Adrenal gland (tissue), 12 donors: ENCODE results near the gene AXIN1. TPM values are rescaled to one million over a fixed set of nuclear protein-coding genes. Genes with fewer than 3 reads are reported as not detected.

ENCODE experiments used
- DNase-seq, 7 donors: peaks; one replicate each; pipeline ENCODE4 v3.0.0-alpha.2; 2019 to 2020
- H3K27ac ChIP-seq, 5 donors: fragments of 200-600 bp; sonication (generic) in 4 of 5; 1 replicate in 3 of 5; 2 replicates in 2 of 5; pipeline versions ENCODE4 v1.5.1 to v1.8.0; 2016 to 2020; ENCODE audit warnings: mild to moderate bottlenecking in 1 of 5
- H3K27me3 ChIP-seq: fragments of 200-600 bp; 2 replicates; pipeline ENCODE4 v1.8.0; 2021
- H3K36me3 ChIP-seq, 2 donors: fragments of 200-600 bp; replicated peaks in 1 of 2; 1 replicate in 1 of 2; 2 replicates in 1 of 2; pipeline versions ENCODE4 v1.5.1 to v1.8.0; 2018 to 2022
- H3K4me1 ChIP-seq, 2 donors: fragments of 200-600 bp; replicated peaks in 1 of 2; 1 replicate in 1 of 2; 2 replicates in 1 of 2; pipeline versions ENCODE4 v1.5.1 to v1.8.0; 2018 to 2021
- H3K4me3 ChIP-seq, 4 donors: fragments of 200-600 bp; sonication (generic) in 3 of 4; one replicate each; pipeline ENCODE4 v1.5.1; 2016 to 2018
- H3K9me3 ChIP-seq, 3 donors: fragments of 200-600 bp; sonication (generic) in 1 of 3; replicated peaks in 1 of 3; 1 replicate in 2 of 3; 2 replicates in 1 of 3; pipeline versions ENCODE4 v1.5.1 to v1.8.0; 2016 to 2021
- CTCF ChIP-seq, 6 experiments: fragments of 450-650 bp in 4 of 6; fragments of 200-600 bp in 2 of 6; sonication (generic) in 1 of 6; IDR thresholded peaks; 1 replicate in 5 of 6; 2 replicates in 1 of 6; pipeline versions ENCODE4 v1.5.1 to v1.8.0; 2016 to 2021; ENCODE audit warnings: antibody characterized with exemption in 6 of 6, mild to moderate bottlenecking in 2 of 6, moderate library complexity in 1 of 6
- POLR2A ChIP-seq, 2 donors: fragments of 450-650 bp; IDR thresholded peaks; one replicate each; pipeline ENCODE4 v1.6.1; 2017; ENCODE audit warnings: antibody characterized with exemption in 2 of 2, mild to moderate bottlenecking in 2 of 2, moderate library complexity in 1 of 2
- WGBS, 4 donors: extraction: QIAGEN DNeasy Blood & Tissue Kit in 2 of 4; methylation state at CpG; one replicate each; pipeline versions ENCODE4 v1.1.5 to v1.1.7; 2013 to 2017; 5-methylcytosine and 5-hydroxymethylcytosine counted together
- intact Hi-C, 2 donors: fragments of 100-400 bp; cut with DNase I; formaldehyde crosslinking; loops; one replicate each; pipeline versions ENCODE4 v1.14.1 to v1.15.0; 2022 to 2023
- polyA plus RNA-seq, 3 donors: library from polyadenylated mRNA; stranded (reverse); fragments of 200-250 nt in 2 of 3; fragments of 350-450 nt in 1 of 3; fragmentation: Illumina TruSeq in 1 of 3; extraction: RNeasy Lipid Tissue Mini Kit (QIAGEN cat#74804) in 1 of 3; gene quantifications; one replicate each; pipeline ENCODE4 v1.2.3, GENCODE V29; 2013 to 2014
- total RNA-seq, 9 donors: library from RNA; depleted of rRNA in 4 of 9; stranded (reverse); fragments of >200 nt in 4 of 9; fragments of 120-200 nt in 1 of 9; fragmentation: NEBNext Ultra II Directional in 1 of 9; extraction: Animal tissue kit (Norgen Biotek cat#: 25700) in 1 of 9; gene quantifications; one replicate each; pipeline versions ENCODE4 v1.1.0 to v1.2.4, GENCODE V29; 2013 to 2023
- donor health status: healthy with polysubstance abuse.
- donor health status: Bipolar disorder and iron deficiency.
- donor health status: DM: yes; HTN: yes; CAD: no.
- donor health status: DM: no; HTN: no; CAD: no.
- donor health status: DM: no; HTN: no; CAD: no.
- donor health status: DM: yes; HTN: yes; CAD: no.

Gene AXIN1
- total and polyA plus RNA-seq, 12 donors = 5.6 to 22.4 (median 16.2) TPM

GRCh38 chr16:371515-372301, 19.2 kb upstream of the AXIN1 start:
- no peak overlapping the region for H3K4me3 ChIP-seq
- H3K27me3 ChIP-seq = no peaks in the 10 kb centered on the region
- H3K4me1 ChIP-seq = peaks cover 6 to 13% of the 10 kb centered on the region in 2 donors
- TF ChIP-seq POLR2A (IDR thresholded peaks at IDR 0.05) (no peak), CTCF (IDR thresholded peaks at IDR 0.05) (no peak)
- peak in 1 of 7 donors; percentile 85 for DNase-seq
- H3K27ac ChIP-seq = peak overlapping the region in 1 of 5 donors; percentile 57
- WGBS, 4 donors = 86 to 95% (median 88%) methylated on average over 16 to 31 of the region's 31 CpGs
- intact Hi-C loops = no loop called here
- no peaks in the 10 kb centered on the region for H3K9me3 ChIP-seq
- peaks cover 0 to 68% of the 10 kb centered on the region in 2 donors for H3K36me3 ChIP-seq

- TF ChIP-seq CTCF (IDR thresholded peaks at IDR 0.05) (no peak), POLR2A (IDR thresholded peaks at IDR 0.05) (no peak)
- H3K9me3 ChIP-seq = no peaks in the 10 kb centered on the region
- peak overlapping the region; percentile 3 to 61 (median 48) for H3K27ac ChIP-seq
- H3K4me1 ChIP-seq = peaks cover 6 to 13% of the 10 kb centered on the region in 2 donors
- H3K4me3 ChIP-seq = peak overlapping the region in 1 of 4 donors; percentile 58
- intact Hi-C loops = no loop called here
- H3K36me3 ChIP-seq = peaks cover 0 to 66% of the 10 kb centered on the region in 2 donors
- H3K27me3 ChIP-seq = no peaks in the 10 kb centered on the region
- peak in 1 of 7 donors; percentile 36 for DNase-seq
- 51 to 62% (median 53%) methylated on average over 4 to 10 of the region's 10 CpGs for WGBS, 4 donors
Measured at GRCh38 chr16:370979-371514, 18.5 kb upstream of the AXIN1 start.

GRCh38 chr16:370443-370842, 17.9 kb upstream of the AXIN1 start, which contains the start of gene MRPL28:
TSS of gene MRPL28 (minus strand) at chr16:370538. CDS start at chr16:370218, 320 bp downstream.
- peak within 1 kb of the TSS; percentile 3 to 61 (median 48) for H3K27ac ChIP-seq
- peak; percentile 93 to 98 (median 94) for DNase-seq
- intact Hi-C loops = no loop called here
- no peaks in the 10 kb centered on the region for H3K27me3 ChIP-seq
- peaks cover 6 to 13% of the 10 kb centered on the region in 2 donors for H3K4me1 ChIP-seq
- TF ChIP-seq CTCF (IDR thresholded peaks at IDR 0.05) (no peak), POLR2A (IDR thresholded peaks at IDR 0.05) (peak in 1 of 2 donors; percentile 30)
- H3K9me3 ChIP-seq = no peaks in the 10 kb centered on the region
- 0 to 2% (median 1%) methylated on average over 14 to 29 of the region's 30 CpGs for WGBS, 4 donors
- peaks cover 0 to 61% of the 10 kb centered on the region in 2 donors for H3K36me3 ChIP-seq
- peak within 1 kb of the TSS in 2 of 4 donors; percentile 9 to 58 for H3K4me3 ChIP-seq

GRCh38 chr16:369866-370436, 17.4 kb upstream of the AXIN1 start:
- H3K27me3 ChIP-seq = no peaks in the 10 kb centered on the region
- intact Hi-C loops = no loop called here
- peaks cover 0 to 57% of the 10 kb centered on the region in 2 donors for H3K36me3 ChIP-seq
- WGBS, 4 donors = 17 to 30% (median 24%) methylated on average over 23 to 44 of the region's 44 CpGs
- H3K27ac ChIP-seq = peak overlapping the region in 1 of 5 donors; percentile 61
- H3K4me3 ChIP-seq = peak overlapping the region in 2 of 4 donors; percentile 9 to 58
- no peaks in the 10 kb centered on the region for H3K9me3 ChIP-seq
- TF ChIP-seq POLR2A (IDR thresholded peaks at IDR 0.05) (no peak), CTCF (IDR thresholded peaks at IDR 0.05) (no peak)
- H3K4me1 ChIP-seq = peaks cover 6 to 13% of the 10 kb centered on the region in 2 donors
- DNase-seq = peak in 1 of 7 donors; percentile 26
